SH-SY5Y (cell line): ENCODE results near the gene PLEKHB2.

Experiments
- GATA2 ChIP-seq: IDR thresholded peaks from 2 replicates; pipeline ENCODE4 v1.6.1; 2011; ENCODE audit warnings: mild to moderate bottlenecking, low read depth, low read length
- GATA3 ChIP-seq: IDR thresholded peaks from 2 replicates; pipeline ENCODE4 v1.6.1; 2011; ENCODE audit warnings: low read depth, mild to moderate bottlenecking, low read length, moderate library complexity

PLEKHB2 gene

DNA sequence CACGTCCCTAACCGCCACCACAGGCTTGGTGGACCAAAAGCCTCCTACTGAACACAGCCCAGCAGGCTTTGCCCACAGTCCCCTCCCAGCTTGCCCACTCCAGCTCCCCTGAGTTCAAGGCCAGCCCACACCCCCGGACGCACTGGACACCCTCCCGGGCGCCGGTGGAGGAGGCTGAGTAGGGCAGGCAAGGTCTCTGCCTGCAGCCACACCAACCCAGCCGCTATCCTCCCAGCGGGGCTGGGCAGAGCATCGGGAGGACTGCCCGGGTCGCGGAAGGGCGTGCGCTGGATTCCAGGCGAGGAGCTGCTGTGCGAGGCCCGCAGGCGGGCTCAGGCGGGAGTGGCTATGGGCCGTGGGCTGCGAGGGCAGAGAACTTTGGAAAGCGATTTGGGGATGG is 49.5 kb downstream of the PLEKHB2 start:
- no peak for TF ChIP-seq GATA2
- no peak for TF ChIP-seq GATA3

DNA sequence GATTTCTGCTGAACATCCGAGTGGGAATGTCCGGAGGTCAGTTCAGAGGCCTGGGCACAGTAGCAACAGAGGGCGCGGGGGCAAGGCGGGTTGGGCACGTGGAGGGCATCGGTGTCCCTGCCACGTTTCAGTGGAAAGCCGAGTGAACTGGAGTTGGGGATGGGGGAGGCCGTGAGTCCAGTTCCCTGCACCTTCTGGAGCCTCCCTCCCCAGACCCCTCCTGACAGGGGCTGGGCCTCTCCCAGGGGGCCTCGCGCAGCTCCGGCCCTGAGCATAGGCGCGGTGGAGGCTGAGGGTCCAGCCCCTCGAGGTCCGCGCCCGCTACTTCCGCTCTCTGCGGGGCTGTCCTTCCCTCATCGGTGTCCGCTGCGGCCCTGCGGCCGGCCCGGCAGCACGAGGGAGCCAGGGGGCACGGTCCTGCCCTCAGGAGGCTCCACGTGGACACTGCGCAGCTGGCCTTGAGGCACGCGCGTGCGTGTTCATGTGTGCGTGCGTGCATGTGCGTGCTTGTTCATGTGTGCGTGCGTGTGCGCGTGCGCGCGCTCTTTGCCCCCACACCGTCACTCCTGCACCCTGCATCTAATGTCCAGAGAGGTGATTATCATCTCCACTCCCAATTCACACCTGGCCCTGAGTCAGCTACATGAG is 50.2 kb downstream of the PLEKHB2 start:
- no peak for TF ChIP-seq GATA2
- TF ChIP-seq GATA3: no peak

DNA sequence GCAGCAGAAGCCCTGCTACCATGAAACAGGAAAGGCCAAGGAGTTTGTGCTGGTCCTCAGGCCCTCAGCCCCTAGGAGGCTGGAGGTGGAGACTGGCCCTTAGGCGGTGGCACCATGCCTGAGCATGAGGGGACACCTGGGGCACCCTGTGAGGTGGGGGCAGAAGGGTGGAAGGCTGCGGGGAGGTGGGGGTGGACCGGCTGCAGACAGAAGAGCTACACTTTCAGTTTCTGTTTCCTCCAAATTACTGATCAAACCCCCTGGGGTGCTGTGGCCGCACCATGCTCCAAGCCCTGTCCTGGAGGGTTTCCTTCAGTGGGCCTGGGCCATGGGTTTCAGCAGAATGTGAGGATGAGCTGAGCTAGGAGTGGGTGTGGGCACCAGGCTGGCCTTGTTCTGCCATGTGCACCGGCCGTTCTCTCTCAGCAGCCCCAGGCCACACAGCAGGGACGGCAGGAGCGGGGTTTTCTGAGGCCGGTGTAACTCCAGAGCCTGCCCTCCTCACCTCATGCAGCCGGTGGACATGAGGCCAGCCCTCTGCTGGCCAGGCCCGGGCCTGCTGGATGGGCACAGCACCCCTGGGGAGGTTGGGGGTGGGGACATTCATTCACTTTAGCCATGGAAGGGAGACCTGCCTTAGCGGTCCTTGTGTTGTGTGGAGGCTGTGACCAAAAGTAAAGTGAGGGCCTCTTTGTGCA is 51.5 kb downstream of the PLEKHB2 start:
- TF ChIP-seq GATA2: no peak
- TF ChIP-seq GATA3: no peak

DNA sequence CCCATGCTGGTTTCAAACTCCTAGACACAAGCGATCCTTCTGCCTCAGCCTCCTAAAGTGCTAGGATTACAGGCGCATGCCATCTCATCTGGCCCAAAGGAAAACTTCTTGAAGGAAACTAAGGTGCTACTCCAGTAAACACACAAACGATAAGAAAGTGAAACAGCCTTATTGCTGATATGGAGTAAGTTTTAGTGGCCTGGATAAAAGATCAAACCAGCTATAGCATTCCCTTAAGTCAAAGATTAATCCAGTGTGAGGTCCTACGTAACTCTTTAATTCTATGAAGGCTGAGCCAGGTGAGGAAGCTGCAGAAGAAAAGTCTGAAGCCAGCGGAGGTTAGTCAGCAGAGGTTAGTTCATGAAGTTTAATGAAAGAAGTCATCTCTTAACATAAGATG is 63.4 kb downstream of the PLEKHB2 start:
- TF ChIP-seq GATA3 (no peak), GATA2 (no peak)
